Renal pelvis (tissue), 4 donors: ENCODE data around the gene CD2. TPM values are rescaled to one million over a fixed set of nuclear protein-coding genes. Genes with fewer than 3 reads are reported as not detected.
"Not testable (repeated sequence)": the region's sequence is repeated elsewhere in the genome, so short reads cannot be mapped to it uniquely, and the experiment has no call there.

Source experiments
- DNase-seq: peaks from one replicate; pipeline ENCODE4 v3.0.0-alpha.2; 2013
- polyA plus RNA-seq, 3 donors: library from polyadenylated mRNA; unstranded; fragments of 120-200 nt; gene quantifications; one replicate each; pipeline ENCODE4 v1.2.1, GENCODE V29; 2013; ENCODE audit not compliant: insufficient read length in 3 of 3

The CD2 gene
- polyA plus RNA-seq, 3 donors, result 0.14 to 0.36 TPM; not detected in 1

- no peak for DNase-seq
Measured at GRCh38 chr1:116726872-116727820, 27.1 kb upstream of the CD2 start.

- no peak for DNase-seq
Measured at GRCh38 chr1:116731439-116731838, 22.8 kb upstream of the CD2 start.

- no peak for DNase-seq
Measured at GRCh38 chr1:116732726-116733125, 21.5 kb upstream of the CD2 start.

- no peak for DNase-seq
Measured at GRCh38 chr1:116733476-116734365, 20.5 kb upstream of the CD2 start.

DNA sequence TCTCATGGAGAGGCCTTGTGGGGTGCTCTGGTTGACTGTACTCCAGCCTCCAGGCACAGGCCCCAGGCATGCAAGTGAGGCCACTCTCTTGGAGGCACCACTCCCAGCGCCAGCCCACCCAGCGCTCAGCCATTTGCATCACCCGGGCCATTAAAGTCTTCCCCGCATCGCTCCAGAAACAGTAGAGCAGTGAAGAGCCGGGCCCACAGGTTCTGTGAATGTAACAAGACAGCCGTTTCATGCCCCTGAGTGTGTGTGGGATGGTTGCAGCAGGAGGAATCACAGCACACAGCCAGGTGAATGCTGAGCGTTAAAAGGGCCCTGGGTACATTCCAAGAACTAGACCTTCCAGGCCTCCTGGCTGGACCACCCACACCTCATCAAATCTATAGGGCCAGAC is 19.0 kb upstream of the CD2 start:
- DNase-seq, result no peak

- DNase-seq, result peak; percentile 36
Measured at GRCh38 chr1:116737020-116737854, 17.0 kb upstream of the CD2 start.

- DNase-seq, result no peak
Measured at GRCh38 chr1:116737855-116738321, 16.3 kb upstream of the CD2 start.

DNA sequence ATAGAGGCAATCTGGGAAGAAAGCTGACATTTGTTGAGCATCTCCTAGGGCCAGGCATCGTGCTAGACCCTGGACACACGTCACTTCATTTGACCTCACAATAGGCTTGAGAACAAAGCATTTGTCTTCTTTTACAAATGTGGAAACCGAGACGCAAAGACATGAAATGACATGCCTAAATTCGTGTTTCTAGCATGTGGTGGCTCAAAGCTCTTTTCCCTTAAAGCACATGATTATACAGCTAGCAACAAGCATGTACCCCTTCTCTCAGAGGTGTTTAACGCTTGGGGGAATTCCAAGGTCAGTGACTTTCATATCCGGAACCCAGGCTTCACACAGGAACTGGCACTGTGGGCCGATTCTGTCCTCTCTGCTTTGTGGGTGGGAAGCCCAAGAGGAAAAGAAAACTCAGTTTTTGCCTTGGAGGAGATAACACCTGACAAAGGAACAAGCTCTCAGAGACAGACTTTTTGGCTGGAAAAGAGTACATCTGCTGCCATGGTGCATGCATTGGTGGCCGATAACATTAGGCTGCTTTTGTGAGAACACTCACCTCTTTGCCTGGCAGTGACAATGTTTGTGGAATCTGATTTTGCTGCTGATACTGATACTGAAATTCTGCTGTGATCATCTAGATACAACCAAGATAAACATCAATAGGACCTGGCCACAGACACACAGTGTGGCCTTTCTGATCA is 15.4 kb upstream of the CD2 start:
- no peak for DNase-seq

GRCh38 chr1:116739371-116740012 is 14.7 kb upstream of the CD2 start:
- no peak for DNase-seq

DNA sequence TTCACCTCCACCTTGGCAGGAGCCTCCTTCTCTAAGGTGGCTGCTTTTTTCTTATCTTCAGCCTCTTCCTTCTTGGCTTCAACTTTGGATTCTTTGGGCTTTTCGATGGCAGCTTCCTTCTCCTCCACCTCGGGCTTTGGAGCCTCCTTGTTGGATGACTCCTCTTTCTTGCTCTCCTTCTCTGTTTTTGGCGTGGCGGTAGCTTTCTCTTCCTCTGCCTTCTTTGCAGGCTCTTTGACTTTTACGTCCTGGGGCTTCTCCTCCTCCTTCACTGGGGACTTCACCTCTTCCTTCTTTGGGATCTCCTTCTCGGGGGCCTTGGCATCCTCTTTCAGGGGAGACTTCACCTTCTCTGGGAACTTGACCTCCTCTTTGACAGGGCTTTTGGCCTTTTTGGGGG is 13.9 kb upstream of the CD2 start:
- DNase-seq, result no peak

- no peak for DNase-seq
Measured at GRCh38 chr1:116740746-116741145, 13.5 kb upstream of the CD2 start.

GRCh38 chr1:116741836-116742565 is 12.2 kb upstream of the CD2 start:
- DNase-seq, result no peak

DNA sequence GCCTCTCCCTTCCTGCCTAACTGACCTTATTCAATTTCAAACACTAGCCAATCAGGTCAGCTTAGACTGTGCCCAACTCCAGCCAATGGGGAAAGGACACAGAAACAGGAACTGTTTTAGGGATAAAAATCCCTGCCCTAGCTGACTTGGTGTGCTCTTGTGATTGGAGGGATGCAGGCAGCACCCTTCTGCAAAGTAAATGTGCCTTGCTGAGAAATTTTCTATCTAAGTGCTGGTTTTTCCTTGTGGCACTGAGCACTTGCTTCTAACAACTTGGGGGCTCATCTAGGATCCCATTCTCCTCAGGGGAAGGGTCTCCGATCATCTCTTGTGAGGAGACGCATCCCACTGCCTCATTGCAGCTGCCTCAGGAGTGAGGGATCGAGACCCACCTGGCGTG is 10.7 kb upstream of the CD2 start:
- no peak for DNase-seq

- no peak for DNase-seq
Measured at GRCh38 chr1:116748272-116748671, 6.0 kb upstream of the CD2 start.

DNA sequence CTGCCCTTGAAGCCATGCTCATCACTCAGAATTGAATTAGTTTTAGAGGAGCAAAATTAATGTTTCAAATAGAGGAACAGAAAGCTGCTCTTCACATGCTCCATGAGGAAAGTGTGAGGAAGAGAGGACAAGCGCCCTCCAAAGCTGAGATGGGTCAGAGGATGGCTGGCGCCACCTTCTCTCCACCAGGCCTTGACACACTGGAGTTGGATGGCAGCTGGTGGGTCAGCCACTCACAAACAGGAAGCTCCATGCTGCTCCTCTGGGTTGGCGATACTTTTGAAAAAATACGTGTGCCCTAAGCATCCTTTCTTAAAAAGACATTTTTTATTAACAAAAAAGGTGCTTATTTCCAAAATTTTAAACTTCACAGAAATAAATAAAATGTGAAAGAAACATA is 3.1 kb upstream of the CD2 start:
- no peak for DNase-seq

DNA sequence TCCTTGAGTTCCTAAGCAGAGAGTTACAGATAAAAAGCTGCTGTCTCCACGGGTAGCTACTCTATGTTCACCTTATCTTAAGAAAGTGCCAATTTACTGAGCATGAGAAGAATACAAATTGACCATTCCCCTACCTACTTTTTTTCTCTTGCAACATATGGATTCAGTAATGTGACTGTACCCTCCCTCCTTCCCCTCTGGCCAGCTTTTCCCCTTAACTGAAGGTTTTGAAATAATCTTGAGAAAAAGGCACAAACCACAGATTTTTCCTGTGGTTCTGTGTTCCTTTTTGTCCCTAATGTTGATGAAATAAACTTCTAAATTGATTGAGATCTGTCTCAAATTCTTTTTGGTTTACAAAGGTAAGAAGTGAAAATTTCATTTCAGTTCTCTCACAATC is 2.6 kb upstream of the CD2 start:
- DNase-seq, result no peak

DNA sequence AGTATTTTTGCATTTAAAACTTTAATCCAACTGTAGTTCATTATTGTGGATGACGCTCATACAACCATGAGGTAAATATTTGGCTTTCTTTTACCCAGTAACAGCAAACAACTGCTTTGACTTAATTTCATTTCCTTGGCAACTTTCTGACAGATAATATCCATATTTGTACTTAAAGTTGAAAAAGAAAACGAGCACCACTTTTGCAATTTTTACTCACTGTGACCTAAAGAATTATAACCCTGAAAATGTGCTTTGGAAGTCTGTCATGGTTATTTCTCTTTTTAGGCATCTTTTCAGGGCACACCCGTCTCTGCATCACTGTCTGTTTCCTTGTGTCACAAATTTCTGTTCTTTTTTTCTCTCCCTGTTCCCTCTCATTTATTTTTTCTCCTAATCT is 918 bp upstream of the CD2 start:
- DNase-seq, result no peak

DNA sequence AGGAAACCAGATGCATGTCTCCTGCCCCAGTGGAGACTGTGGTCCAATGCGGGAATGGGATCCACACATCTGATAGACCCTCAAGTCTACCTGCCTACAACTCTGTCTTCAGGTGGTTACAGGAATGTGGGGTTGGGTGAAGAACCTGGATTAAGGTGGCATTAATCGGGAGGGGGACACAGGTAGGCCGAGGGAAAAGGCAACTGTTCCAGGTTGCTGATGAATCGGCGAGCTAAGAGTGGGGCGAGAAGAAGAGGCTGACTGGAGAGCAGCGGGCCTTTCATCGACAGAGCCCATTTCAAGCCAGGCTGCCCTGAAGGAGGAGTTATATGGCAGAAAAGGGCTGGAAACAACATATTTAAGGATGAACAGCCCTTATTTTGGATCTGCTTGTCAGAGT is 836 bp downstream of the CD2 start:
- DNase-seq, result no peak

- no peak for DNase-seq
Measured at GRCh38 chr1:116755681-116756080, 1.5 kb downstream of the CD2 start.

DNA sequence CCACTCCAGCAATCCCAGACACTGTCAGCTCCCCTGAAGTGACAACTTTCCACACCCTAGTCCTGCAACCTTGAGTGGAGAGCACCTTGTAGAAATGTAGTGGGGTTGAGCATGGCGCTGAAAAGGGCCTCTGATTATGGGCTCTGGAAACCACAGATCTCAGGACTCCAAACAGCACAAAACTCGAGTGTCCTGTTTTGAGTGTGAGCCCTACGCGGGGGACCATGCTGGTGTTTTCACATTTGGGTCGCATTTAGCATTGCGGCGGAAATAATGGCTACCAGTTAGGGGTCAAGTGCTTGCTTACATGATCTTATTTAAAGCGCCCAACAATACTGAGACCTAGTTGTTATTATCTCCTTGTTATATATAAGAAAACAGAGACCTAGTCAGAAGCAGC is 1.9 kb downstream of the CD2 start:
- DNase-seq, result not testable (repeated sequence)
